ENCODE measurements around the gene DHX9. TPM values are rescaled to one million over a fixed set of nuclear protein-coding genes. Genes with fewer than 3 reads are reported as not detected.
A peak's percentile ranks its signal among the peaks of the same experiment; 100 is the strongest.

DHX9 gene
- total RNA-seq, 1 donor: 107 TPM

- peaks cover 22% of the 10 kb centered on the region for H3K4me1 ChIP-seq (ENCODE audit: insufficient read depth, low read length)
- peak; percentile 86 for DNase-seq (ENCODE audit: insufficient read length, low spot score, missing footprints)
- peaks cover 61% of the 10 kb centered on the region for H4K20me1 ChIP-seq (ENCODE audit: insufficient read depth, low read length)
- H2AFZ ChIP-seq (ENCODE audit: low read length): no peak overlapping the region
- peak overlapping the region; percentile 97 for H3K4me3 ChIP-seq (ENCODE audit: insufficient read depth, low read length)
- no peaks in the 10 kb centered on the region for H3K27me3 ChIP-seq (ENCODE audit: insufficient read depth, low read length)
- H3K79me2 ChIP-seq (ENCODE audit: insufficient read depth, low read length): peaks cover 70% of the 10 kb centered on the region
- H3K36me3 ChIP-seq (ENCODE audit: insufficient read depth, low read length): peaks cover 40% of the 10 kb centered on the region
- no peaks in the 10 kb centered on the region for H3K9me3 ChIP-seq (ENCODE audit: low read depth, low read length)
- TF ChIP-seq, protein P1, sequence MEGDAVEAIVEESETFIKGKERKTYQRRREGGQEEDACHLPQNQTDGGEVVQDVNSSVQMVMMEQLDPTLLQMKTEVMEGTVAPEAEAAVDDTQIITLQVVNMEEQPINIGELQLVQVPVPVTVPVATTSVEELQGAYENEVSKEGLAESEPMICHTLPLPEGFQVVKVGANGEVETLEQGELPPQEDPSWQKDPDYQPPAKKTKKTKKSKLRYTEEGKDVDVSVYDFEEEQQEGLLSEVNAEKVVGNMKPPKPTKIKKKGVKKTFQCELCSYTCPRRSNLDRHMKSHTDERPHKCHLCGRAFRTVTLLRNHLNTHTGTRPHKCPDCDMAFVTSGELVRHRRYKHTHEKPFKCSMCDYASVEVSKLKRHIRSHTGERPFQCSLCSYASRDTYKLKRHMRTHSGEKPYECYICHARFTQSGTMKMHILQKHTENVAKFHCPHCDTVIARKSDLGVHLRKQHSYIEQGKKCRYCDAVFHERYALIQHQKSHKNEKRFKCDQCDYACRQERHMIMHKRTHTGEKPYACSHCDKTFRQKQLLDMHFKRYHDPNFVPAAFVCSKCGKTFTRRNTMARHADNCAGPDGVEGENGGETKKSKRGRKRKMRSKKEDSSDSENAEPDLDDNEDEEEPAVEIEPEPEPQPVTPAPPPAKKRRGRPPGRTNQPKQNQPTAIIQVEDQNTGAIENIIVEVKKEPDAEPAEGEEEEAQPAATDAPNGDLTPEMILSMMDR (IDR thresholded peaks at IDR 0.05; ENCODE audit: extremely low read depth, low read depth, low read length): no peak
- H3K4me2 ChIP-seq (ENCODE audit: insufficient read depth, low read length): peak overlapping the region; percentile 99
- peak overlapping the region; percentile 3 for H3K27ac ChIP-seq (ENCODE audit: low read depth, low read length)
Observed at GRCh38 chr1:182841368-182841988, 2.3 kb downstream of the DHX9 start.

- Histone ChIP-seq H3K4me2 (ENCODE audit: insufficient read depth, low read length) (peak overlapping the region; percentile 99), H3K9me3 (ENCODE audit: low read depth, low read length) (no peaks in the 10 kb centered on the region), H3K79me2 (ENCODE audit: insufficient read depth, low read length) (peaks cover 78% of the 10 kb centered on the region), H4K20me1 (ENCODE audit: insufficient read depth, low read length) (peaks cover 67% of the 10 kb centered on the region), H3K4me3 (ENCODE audit: insufficient read depth, low read length) (no peak overlapping the region), H2AFZ (ENCODE audit: low read length) (no peak overlapping the region), H3K4me1 (ENCODE audit: insufficient read depth, low read length) (peaks cover 22% of the 10 kb centered on the region), H3K36me3 (ENCODE audit: insufficient read depth, low read length) (peaks cover 47% of the 10 kb centered on the region), H3K27ac (ENCODE audit: low read depth, low read length) (no peak overlapping the region), H3K27me3 (ENCODE audit: insufficient read depth, low read length) (no peaks in the 10 kb centered on the region)
- TF ChIP-seq, protein P1 (IDR thresholded peaks at IDR 0.05; ENCODE audit: extremely low read depth, low read depth, low read length): no peak
- DNase-seq (ENCODE audit: insufficient read length, low spot score, missing footprints): peak; percentile 18
Observed at GRCh38 chr1:182842265-182842664, 3.1 kb downstream of the DHX9 start.

DNA sequence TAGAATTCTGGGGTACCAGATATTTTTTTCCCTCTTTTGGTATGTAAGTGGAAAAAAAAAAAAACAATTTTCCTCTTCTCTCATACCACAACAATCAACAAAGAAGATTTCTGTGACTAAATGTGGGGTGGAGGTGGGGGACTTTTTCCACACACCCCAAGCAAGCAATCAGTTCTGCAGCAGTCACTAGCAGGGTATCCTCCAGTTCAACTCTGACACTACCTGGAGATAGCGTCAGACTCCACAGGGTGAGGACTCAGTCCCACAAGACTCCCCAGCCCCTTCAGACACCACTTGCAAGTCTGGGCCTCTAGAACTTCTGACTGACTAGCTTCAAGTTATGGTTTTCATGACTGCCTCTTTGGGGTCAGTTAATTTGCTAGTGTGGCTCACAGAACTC, 6.2 kb downstream of the DHX9 start:
- H3K36me3 ChIP-seq (ENCODE audit: insufficient read depth, low read length): peaks cover 75% of the 10 kb centered on the region

GRCh38 chr1:182845894-182846293, 6.7 kb downstream of the DHX9 start:
- DNase-seq (ENCODE audit: insufficient read length, low spot score, missing footprints): no peak
- Histone ChIP-seq H4K20me1 (ENCODE audit: insufficient read depth, low read length) (peaks cover 78% of the 10 kb centered on the region), H3K36me3 (ENCODE audit: insufficient read depth, low read length) (peaks cover 80% of the 10 kb centered on the region)

More for the DNA sequence above, 6.2 kb downstream of the DHX9 start:
- Histone ChIP-seq H3K9me3 (ENCODE audit: low read depth, low read length) (no peaks in the 10 kb centered on the region), H3K4me2 (ENCODE audit: insufficient read depth, low read length) (no peak overlapping the region), H3K27ac (ENCODE audit: low read depth, low read length) (no peak overlapping the region), H4K20me1 (ENCODE audit: insufficient read depth, low read length) (peaks cover 78% of the 10 kb centered on the region), H3K27me3 (ENCODE audit: insufficient read depth, low read length) (no peaks in the 10 kb centered on the region), H3K4me1 (ENCODE audit: insufficient read depth, low read length) (peaks cover 19% of the 10 kb centered on the region), H2AFZ (ENCODE audit: low read length) (no peak overlapping the region), H3K4me3 (ENCODE audit: insufficient read depth, low read length) (no peak overlapping the region), H3K79me2 (ENCODE audit: insufficient read depth, low read length) (peaks cover 99% of the 10 kb centered on the region)
- DNase-seq (ENCODE audit: insufficient read length, low spot score, missing footprints): no peak
- TF ChIP-seq, protein P1 (IDR thresholded peaks at IDR 0.05; ENCODE audit: extremely low read depth, low read depth, low read length): no peak

More at GRCh38 chr1:182845894-182846293, 6.7 kb downstream of the DHX9 start:
- TF ChIP-seq, protein P1 (IDR thresholded peaks at IDR 0.05; ENCODE audit: extremely low read depth, low read depth, low read length): no peak
- no peak overlapping the region for H3K4me3 ChIP-seq (ENCODE audit: insufficient read depth, low read length)
- H3K9me3 ChIP-seq (ENCODE audit: low read depth, low read length): no peaks in the 10 kb centered on the region
- H3K27ac ChIP-seq (ENCODE audit: low read depth, low read length): no peak overlapping the region
- peaks cover 14% of the 10 kb centered on the region for H3K4me1 ChIP-seq (ENCODE audit: insufficient read depth, low read length)
- no peak overlapping the region for H3K4me2 ChIP-seq (ENCODE audit: insufficient read depth, low read length)
- H2AFZ ChIP-seq (ENCODE audit: low read length): no peak overlapping the region
- peaks cover 99% of the 10 kb centered on the region for H3K79me2 ChIP-seq (ENCODE audit: insufficient read depth, low read length)
- H3K27me3 ChIP-seq (ENCODE audit: insufficient read depth, low read length): no peaks in the 10 kb centered on the region
